ENCODE data around the gene NRG3. TPM values are rescaled to one million over a fixed set of nuclear protein-coding genes. Genes with fewer than 3 reads are reported as not detected.
"Not testable (repeated sequence)": the region's sequence is repeated elsewhere in the genome, so short reads cannot be mapped to it uniquely, and the experiment has no call there.

The NRG3 gene
- polyA plus RNA-seq, 5 donors: 0.91 to 1.5 (median 1.2) TPM

DNA sequence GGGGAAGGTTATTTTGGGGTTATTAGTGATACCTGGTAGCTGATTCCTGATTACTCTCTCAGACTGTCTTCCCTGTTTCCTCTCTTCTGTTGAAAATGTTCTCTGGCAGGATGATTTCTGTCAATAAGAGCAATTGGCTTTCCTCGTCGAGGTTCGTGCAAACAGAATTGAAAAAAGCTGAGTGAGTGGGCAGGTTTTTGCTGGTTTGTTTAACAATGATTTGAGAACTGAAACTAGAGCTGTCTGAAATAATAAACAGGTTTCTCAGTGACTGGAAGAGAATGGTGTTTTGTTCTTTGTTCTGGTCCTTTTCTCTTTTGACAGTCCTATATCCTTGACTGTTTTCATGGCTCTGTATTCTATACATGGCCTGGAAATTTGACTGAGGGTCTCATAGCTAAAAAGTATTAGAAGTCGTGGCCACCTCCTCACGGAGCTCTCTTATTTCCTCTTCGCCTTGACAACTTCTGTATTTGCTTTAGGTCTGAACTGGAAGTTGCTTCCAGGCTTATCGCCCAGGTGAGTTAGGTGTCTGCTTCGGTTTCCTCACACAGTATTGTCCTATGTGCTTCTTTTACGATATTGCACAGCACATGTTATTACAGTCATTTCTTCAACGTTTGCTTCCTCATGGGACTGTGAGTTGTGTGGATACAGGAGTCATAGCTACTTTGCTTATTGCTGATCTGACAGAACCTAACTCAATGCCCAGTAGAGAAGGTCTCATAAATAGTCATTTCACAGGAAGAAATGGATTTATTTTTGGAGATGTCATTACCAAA, 403.6 kb downstream of the NRG3 start:
- DNase-seq: no peak

DNA sequence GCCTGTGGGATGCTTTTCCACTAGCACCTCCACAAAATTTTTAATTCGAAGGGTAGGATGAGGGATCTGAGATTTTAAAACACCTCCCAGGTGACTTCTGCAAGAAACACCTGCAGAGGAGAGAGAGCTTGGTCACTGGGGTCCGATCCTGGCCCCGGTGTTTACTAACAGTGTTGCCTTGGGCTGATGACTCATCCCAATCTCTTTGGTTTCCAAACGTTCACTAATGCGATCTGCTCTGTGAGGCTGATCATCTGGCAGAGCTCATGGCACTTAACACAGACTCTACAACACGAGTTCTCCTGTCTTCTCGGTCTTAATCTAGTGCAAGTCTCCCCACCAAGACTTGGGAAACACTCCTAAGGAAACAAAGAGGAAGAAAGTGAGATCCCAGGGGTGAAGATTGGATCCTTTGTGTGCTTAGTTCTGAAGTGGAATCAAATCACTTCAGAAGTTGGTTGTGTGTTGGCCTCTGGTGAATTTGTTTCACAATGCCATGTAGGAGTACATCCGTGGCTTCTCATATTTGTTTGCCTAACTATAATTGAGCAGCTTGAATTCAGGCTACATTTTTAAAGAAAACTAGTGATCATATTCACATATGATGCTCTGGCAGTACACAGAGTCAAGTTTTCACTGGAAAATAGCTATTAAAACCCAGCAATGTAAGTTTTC, 407.9 kb downstream of the NRG3 start:
- no peak for DNase-seq

DNA sequence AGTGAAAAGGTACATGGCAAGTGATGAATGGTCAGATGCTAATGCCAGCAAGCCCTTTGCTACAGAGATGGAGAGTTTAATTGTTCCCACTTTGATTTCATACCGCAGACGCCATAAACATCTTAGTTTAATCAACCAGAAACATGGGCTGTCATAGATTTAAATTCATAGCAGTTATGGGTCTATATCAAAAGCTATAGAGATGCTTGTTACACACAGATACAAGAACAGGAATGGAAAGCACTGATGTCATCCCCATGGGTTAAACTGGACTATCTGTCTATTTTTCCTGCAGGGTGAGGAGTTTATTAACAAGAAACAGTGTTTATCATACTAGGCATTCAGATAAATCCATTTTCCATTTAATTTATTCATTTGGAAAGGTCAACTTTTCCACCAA, 409.2 kb downstream of the NRG3 start:
- no peak for DNase-seq

DNA sequence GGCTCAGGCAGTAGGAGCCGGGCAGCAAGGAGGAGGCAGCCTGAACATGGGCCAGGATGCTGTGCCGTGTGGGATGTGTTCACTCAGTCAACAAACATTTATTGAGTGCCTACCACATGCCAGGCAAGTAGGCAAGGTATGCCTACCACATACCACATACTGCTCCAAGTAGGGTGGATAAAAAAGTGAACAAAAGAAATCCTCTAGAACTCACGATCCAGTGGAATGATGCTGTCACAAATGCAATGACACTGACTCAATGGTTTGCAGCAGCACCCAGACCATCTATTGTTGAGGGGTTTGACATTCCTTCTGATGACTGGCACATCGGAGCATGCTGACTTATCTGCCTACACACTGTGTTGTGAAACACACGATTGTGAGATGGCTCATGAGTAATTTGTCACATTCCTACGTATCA, 413.5 kb downstream of the NRG3 start:
- no peak for DNase-seq

DNA sequence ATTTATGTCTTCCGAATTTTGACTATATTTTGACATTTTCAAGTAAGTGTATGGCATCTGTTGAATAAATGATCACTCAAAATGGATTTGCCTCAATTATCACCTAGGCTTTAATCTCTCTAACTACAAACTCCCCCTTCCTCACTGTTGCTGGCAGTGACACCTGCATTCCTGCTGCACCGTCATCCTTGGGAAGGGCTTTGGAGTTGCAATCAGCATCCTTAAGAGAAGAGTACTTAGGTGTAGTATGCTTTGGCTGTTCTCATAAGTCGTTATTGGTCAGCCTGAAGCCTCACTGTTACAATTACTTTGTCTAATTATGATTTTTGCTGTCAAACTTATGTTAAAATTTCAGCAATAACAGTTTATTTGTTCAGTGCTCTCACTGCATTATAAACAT, 415.0 kb downstream of the NRG3 start:
- DNase-seq: no peak

DNA sequence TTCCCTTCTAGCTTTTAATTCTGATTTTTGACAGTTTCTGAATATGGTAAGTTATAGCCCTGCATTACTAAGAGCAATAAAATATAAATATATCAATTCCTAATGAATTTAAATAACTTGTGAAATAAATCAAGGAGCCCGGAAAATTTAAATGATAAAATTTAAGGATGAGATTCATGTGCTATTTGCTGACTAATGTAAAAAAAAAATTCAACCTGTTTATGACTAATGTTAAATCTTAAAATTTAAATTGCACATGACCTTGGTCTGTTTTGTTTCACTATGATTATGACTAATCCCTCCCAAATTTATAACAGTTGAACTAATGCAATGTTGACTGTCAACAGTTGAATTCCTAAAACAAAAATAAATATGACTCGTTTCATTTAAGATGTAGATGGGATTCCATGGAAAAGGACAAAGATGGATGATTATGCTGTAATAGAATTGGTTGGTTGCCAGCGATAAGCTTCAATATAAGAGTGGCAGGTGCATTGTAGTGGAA, 419.9 kb downstream of the NRG3 start:
- DNase-seq: no peak

DNA sequence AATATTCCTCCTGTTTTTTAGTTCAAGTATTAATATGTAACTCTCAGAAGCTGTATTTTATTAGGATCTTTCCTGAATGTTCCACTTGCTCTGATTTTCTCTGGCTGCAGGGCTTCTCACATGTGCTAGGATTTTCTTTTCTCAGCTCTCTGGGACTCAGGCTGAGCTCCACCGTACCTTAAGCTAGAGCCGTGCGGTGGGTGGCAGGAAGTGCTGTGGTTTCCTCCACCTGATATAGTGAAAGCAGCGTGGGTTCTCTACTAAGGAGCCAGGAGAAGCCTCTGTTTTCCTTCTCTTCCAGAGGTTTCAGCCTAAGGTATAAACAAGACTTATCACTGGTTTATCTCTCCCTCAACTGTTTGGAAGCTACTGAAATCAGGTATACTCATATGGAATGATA, 433.6 kb downstream of the NRG3 start:
- DNase-seq: no peak

DNA sequence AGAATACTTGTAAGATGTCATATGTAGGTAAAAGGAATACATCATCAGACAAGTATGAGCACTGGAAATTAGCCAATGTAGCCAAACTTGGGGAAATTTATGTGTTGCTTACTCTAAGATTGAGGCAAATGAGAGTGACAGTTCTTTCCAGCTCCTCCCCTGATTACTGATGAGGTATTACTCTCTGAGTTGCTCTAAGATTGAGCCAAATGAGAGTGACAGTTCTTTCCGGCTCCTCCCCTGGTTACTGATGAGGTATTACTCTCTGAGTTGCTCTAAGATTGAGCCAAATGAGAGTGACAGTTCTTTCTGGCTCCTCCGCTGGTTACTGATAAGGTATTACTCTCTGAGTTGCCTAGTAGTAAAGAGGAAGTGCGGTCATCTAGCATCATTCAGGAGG, 435.8 kb downstream of the NRG3 start:
- DNase-seq: no peak

DNA sequence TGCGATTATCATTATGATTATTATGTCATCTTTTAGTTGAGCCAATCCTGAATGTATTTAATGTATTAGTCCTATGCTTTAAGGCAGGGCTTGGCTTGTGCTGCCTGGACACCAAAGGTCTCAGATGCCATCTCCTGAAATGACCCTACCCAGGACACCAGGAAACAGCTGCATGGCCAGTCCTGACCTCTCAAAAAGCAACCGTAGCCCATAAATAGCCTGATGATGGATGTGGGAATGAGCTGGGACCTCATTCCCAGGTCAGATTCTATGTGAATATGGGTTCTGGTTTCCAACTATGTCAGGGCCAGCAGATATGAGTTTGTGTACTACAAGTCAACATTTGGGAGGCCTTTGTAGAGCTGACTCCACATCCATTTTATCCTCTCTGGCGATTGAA, 438.4 kb downstream of the NRG3 start:
- no peak for DNase-seq

DNA sequence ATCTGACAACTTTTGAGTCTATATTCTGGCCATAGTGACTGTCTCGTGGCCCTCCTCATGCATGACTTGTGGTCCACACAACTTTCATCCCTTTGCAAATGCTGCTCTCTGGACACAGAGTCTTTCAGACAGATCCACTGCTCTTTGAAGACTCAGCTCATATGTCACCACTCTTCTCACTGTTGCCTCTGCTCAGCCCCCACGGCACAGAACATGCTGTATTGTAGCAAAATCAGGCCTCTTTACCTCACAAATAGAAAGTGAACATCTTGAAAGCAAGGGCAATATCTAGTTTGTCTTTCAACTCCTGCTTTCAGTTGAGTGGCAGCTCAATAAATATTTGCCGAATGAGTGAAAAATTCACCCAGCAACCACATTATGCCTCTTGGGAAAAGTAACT, 443.5 kb downstream of the NRG3 start:
- DNase-seq: no peak

DNA sequence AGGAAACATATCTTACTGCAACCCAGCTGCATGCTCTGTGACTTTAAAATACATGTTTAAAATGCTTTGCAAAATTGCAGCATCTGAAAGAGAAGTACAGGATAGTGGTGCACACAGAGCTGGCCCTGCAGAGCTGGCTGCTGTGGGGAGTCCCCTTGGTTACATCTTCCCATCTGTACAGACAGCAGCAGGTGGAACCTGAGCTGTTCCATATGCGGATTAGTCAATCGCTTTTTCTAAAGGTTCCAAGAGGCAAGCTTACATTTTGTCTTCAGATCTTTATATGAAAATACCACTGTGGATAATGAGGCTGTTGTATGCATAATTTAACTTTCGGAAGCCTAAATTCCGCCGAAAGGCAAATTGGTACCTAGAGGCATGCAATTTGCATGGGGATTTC, 444.1 kb downstream of the NRG3 start:
- DNase-seq: no peak

DNA sequence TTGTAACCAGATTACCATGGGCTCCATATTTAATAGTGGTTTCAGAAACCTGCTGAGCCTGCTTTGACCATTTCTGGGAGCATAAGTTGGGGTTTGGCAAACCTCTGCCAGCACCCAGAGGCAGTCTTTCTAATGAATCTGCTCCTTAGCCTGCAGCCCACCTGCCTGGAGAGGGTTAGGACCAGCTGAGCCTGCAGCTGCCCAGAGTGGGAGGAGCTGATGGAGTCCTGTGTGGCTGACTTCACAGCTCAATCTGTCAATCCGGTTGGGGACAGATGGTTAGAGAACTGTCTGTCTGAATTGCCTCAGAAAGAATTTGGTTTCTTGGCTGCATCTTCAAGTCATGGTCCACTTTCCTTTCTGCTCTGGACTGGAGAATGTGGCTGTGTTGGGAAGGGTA, 444.6 kb downstream of the NRG3 start:
- DNase-seq: no peak

DNA sequence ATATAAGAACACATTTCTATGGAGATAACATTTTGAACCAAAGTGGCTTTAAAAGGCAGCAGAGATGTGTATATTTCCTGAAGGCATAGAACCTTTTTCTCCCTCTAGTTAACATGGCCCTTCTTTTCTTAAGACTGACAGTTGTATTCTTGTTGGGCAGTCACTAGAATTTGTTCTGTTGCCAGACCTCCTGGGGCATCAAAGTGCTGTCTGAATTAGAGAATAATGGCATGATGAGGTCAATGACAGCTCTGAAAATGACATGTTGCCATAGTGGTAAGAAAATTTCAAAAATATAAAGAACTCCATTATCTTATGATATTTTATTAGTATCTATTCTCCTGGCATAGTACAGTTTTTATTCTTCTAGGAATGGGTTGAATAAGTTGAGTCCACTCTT, 446.7 kb downstream of the NRG3 start:
- DNase-seq: no peak

DNA sequence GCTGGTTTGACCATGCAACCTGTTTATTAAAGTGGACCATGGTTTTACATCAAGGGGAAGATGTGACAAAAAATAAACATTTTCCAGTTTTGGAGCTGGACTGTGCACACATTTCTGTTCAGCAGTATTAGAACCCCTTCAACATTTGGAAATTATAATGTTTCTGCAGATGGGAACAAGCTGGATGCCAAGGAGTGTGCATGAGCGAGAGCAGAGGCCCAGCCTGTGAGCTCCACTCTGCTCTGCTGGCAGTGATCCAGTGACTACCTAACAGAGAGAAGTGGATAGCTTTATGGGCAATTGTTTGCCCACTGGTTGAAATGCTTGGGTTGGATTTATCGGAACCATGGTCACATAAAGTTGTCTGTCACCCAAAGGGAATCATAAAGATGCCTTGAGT, 456.7 kb downstream of the NRG3 start:
- DNase-seq: peak in 1 of 2 donors; percentile 12

DNA sequence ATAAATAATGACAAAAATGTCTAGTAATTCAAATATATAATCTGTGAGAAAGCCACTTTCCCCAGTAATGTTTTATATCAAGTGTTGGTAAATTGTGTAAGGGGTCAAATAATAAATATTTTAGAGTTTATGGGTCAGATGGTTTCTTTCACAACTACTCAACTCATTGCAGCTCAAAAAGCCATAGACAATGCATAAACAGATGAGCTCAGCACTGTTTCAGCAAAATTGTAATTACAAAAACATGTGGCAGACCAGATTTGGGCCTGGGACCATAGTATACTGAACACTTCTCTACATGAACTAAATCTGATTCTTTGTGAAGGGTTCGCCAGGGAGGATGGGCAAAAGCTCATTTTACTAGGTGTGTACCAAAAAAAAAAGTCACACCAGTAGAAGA, 460.8 kb downstream of the NRG3 start:
- DNase-seq: peak; percentile 59 to 67

DNA sequence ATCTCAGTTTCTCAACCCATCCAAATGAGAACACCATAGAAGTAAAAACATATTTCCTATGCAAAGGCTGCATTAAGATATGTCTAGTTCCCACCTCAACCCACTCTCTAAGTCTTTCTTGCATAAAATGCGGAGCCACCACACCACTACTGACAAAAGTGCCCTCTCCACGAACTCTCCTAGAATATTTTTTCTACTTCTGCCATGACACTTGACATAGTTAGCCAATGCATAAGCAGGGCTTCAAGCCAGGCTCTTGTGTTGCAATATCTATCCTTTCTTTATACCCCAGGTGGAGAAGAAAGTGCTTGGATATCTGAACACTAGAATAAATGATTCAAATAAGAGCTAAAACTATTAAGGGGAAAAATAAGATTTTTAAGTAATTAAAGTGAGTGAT, 465.2 kb downstream of the NRG3 start:
- no peak for DNase-seq

DNA sequence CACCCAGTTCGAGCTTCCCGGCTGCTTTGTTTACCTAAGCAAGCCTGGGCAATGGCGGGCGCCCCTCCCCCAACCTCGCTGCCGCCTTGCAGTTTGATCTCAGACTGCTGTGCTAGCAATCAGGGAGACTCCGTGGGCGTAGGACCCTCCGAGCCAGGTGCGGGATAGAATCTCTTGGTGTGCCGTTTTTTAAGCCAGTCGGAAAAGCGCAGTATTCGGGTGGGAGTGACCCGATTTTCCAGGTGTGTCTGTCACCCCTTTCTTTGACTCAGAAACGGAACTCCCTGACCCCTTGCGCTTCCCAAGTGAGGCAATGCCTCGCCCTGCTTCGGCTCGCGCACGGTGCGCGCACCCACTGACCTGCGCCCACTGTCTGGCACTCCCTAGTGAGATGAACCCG, 474.6 kb downstream of the NRG3 start:
- not testable (repeated sequence) for DNase-seq

DNA sequence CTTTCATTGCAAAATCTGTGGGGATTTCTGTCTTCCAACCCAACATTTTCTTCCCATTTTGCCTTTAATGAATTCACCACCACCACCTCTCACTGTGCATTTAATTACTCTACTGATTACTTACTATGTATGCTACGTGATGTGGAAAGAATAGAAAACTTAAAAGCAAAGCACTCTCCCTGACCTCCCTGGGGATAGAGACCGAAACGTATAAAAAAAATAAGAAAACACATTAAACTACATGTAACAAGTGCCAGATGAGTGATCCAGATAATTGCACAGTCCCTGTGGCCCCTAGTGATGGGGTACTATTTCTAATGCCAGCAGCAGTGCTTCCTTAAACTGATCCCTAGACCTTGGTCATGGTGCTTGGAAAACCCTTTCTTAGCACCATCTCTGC, 478.4 kb downstream of the NRG3 start:
- DNase-seq: no peak

DNA sequence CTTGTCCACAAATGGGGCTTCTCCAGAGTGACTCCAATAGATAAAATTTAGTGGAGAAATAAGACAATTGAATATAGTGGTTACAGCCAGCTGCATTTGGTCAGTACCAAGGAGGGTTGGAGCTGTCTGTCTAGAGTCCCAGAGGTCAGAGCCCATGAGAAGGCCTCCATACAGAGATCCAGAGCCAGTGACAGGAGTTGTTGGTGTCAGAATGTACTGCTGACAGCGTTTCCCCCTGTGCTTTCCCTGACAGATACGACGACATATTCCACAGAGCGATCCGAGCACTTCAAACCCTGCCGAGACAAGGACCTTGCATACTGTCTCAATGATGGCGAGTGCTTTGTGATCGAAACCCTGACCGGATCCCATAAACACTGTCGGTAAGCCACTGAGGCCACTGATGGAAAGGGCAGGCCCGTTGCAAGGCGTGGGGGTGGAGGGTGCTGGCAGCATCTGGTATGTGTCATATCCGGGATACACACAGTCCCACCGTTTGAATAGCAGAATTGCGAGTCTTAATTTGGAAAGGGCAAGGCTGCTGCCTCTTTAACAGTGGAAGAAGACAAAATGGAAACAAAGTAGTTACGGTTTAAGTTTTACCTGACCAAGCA, 483.6 kb downstream of the NRG3 start:
- peak in 1 of 2 donors; percentile 11 for DNase-seq

DNA sequence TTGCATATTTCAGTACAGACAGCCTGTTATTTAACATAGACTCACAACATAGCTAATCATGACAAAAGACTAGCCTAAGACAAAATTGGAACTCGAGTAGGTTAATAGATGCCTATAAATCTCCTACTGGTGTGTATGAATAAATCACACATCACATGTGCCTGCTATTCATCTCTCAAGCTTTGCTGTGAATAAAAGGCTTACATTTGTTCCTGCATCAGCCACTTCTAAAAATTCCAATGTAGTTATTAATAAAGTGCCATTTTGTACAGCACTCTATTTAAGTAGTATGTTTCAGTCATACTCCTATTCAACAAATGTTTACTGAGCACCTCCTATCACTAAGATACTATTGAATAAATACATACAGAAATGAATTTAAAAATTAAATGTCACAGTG, 486.3 kb downstream of the NRG3 start:
- DNase-seq: no peak

DNA sequence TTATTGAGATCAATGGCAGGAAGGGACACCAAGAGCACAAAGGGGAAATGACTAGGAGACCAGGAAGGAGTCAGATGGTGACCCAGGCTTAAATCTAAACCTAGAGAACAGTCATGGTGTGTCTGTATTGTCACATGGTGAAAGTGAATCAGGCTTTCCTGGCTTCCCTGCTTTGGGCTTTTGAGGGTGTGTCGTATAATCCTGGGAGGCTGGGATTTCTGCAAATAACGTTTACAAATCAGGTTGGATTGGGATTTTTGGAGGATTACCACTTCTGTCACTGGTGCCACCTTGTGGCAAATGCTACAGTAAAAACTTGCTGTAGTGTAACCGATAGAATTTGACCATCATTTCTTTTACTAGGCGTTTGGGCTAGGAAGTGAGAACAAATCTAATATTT, 502.6 kb downstream of the NRG3 start:
- no peak for DNase-seq

DNA sequence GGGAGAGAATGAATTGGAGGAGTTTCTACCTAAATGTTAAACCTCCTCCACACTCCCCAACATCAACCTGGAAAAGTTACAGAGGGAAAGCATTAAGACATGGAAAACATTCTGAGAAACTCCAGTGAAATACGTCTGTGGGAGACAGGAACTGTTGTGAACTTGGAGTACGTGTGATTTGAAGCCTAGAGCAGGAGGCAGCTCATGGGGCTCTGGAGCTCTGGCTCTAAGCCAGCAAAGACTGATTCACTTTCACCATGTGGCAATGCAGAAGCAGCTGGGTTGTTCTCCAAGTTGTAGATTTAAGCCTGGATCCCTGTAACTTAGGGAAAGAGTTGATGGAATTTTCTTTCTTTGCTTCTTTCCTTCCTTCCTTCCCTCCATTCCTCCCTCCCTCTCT, 503.2 kb downstream of the NRG3 start:
- peak; percentile 61 to 62 for DNase-seq

DNA sequence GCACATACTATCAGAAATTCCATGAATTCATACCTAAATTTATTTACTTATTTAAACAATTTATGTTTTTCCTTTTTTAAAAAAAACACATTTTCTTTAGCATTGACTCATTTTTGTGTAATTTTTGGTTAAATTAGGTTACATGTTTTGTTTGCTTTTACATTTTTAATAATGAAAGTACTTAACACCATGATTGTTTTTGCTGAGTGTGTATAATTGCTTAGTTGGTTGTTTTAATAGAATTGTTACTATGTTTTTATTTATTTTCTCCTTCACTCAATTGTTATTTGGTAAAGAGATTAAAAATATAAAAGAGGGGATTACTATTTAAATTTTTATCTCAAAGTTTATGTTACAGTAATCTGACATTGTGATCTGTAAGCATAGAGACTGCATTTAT, 508.4 kb downstream of the NRG3 start:
- DNase-seq: no peak

Measured in right lung (tissue), 5 donors.